Duodenal mucosa (tissue), 2 donors: Measurements from ENCODE around the gene APC2.

Source experiments
- H3K27ac ChIP-seq: one replicate; pipeline ENCODE4 v1.7.0; 2013; ENCODE audit warnings: low read depth, low read length
- H3K27me3 ChIP-seq, 2 donors: one replicate each; pipeline ENCODE4 v1.7.0; 2013; ENCODE audit warnings: low read length in 2 of 2, control low read depth in 1 of 2; ENCODE audit not compliant: insufficient read depth in 2 of 2, control insufficient read depth in 1 of 2
- H3K36me3 ChIP-seq, 2 donors: one replicate each; pipeline ENCODE4 v1.7.0; 2013; ENCODE audit warnings: low read length in 2 of 2, control low read depth in 1 of 2; ENCODE audit not compliant: insufficient read depth in 2 of 2, control insufficient read depth in 1 of 2
- H3K4me1 ChIP-seq, 2 donors: one replicate each; pipeline ENCODE4 v1.7.0; 2013; ENCODE audit warnings: low read length in 2 of 2, control low read depth in 1 of 2; ENCODE audit not compliant: insufficient read depth in 2 of 2, control insufficient read depth in 1 of 2
- H3K4me3 ChIP-seq, 2 donors: one replicate each; pipeline ENCODE4 v1.7.0; 2013; ENCODE audit warnings: low read length in 2 of 2, low read depth in 1 of 2
- H3K9ac ChIP-seq, 2 donors: one replicate each; pipeline ENCODE4 v1.7.0; 2013; ENCODE audit warnings: low read length in 2 of 2, low read depth in 1 of 2
- H3K9me3 ChIP-seq, 2 donors: one replicate each; pipeline ENCODE4 v1.7.0; 2013; ENCODE audit warnings: low read length in 2 of 2, control low read depth in 1 of 2; ENCODE audit not compliant: control insufficient read depth in 1 of 2

The APC2 gene

DNA sequence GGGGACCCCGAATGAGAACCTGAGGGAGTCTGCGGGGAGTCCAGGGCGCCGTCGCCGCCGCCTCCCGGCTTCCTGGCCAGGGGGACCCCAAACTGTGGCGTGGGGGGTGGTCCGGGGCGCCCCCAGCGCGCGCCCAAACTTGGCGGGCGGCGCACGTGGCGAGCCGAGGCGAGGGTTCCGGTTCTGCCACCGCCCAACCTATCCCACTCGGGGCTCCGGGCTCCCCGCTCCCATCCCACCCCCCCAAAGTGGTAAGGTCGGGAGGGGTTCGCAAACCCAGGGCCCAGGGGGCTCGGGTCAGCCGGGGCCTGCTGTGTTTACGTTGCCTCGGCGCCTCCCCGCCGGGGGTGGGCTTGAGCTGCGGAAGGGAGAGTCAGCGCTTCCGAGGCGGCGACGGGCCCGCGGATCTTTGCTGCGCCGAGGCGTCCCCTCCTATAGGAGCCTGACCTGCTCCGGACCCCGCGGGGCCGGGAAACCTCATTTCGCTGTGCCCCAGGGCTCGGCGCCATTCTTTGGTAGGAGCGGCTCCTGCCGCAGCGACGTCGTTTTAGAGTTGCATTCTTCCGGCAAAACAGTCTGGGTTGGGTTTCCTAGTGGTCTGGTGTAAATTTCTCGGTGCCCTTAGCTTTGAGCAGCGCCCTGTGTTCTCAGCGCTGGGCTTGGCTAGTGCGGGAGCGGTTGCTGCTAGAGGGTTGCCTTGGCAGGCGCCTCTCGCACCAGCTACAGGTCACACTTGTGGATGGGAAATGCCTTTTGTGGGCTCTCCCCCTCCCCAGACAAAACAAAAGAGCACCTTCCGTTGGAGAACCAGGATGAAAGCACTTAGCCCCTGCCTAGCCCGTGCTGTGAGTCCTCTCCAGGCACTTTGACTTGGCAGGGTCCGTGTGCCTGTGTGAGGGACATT is 41.4 kb upstream of the APC2 start:
- Histone ChIP-seq H3K27ac (peak overlapping the region; percentile 87), H3K4me3 (peak overlapping the region; percentile 74 to 86), H3K4me1 (peaks cover 41 to 52% of the 10 kb centered on the region in 2 donors), H3K9ac (peak overlapping the region; percentile 72 to 81), H3K36me3 (peaks cover 0 to 19% of the 10 kb centered on the region in 2 donors), H3K27me3 (no peaks in the 10 kb centered on the region), H3K9me3 (no peaks in the 10 kb centered on the region)

DNA sequence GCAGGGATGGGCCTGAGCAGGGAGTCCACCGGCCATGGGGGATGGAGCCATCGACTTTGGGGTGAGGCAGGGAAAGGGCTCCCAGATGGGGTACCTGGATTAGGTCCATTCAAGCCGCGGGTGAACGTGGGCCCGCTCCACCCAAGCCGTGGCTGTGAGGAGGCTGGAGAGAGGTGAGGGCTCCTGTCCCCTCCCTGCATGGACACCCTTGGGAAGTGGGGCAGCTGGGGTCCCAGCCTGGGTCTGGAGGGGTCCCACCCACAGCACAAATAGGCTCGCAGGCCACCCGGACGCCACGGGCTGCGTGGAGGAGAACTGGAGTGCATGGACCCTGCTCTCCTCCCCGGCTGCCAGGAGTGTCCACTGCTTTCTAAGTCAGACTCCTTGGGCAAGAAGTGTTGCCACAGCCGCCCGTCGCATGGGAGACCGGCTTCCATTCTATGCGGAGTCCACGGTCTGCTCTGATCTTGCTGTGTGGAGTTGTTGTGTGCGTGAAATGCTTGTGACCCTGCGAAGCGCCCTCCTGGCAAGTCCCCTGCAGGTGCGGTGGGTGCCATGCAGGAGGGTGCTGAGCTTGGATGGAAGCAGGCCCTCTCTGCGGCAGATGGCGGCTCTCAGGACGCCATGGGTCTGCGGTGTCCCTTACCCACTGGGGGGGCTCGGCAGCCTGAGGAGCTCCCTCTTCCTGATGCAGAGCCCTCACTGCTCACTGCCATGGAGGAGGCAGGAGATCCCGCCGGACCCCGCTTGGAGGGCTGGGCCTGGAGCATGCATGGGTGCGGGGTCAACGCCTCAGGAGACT is 40.5 kb upstream of the APC2 start:
- Histone ChIP-seq H3K9me3 (no peaks in the 10 kb centered on the region), H3K9ac (peak overlapping the region; percentile 72 to 81), H3K4me3 (peak overlapping the region; percentile 74 to 86), H3K27ac (peak overlapping the region; percentile 87), H3K36me3 (peaks cover 0 to 19% of the 10 kb centered on the region in 2 donors), H3K4me1 (peaks cover 41 to 52% of the 10 kb centered on the region in 2 donors), H3K27me3 (no peaks in the 10 kb centered on the region)

DNA sequence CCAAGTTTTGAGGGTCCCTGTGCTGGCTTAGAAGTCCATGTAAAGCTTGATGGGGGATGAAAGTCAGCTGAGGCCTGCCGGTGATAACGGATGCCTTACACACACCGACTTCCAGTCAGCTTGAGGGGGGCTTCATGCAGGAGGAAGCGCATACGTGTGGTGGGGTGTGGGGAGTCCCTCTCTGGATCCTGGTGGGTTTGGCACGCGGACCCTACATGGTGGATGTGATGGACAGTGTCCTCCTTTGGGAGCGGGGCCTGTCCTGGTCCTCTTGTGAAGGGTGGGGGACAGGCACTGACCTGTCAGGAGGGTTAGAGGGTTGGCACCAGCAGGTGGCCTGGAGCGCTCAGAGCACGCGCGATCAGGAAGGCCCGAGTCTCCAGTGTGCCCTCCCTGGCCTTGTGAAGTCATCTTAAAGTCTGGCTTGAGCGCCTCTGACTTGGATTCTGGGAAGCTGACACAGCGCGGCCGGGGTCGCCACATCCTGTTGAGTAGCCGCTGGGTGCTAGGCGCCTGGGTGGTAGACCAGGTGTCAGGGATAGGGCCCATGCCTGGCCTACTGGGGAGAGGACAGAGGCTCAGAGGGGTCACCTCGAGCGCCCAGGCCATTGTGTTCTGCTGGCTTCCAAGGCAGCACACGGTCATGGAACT is 39.7 kb upstream of the APC2 start:
- H3K27me3 ChIP-seq = no peaks in the 10 kb centered on the region
- no peaks in the 10 kb centered on the region for H3K9me3 ChIP-seq
- H3K27ac ChIP-seq = no peak overlapping the region
- peaks cover 0 to 19% of the 10 kb centered on the region in 2 donors for H3K36me3 ChIP-seq
- peak overlapping the region; percentile 74 to 86 for H3K4me3 ChIP-seq
- H3K9ac ChIP-seq = peak overlapping the region; percentile 54 to 72
- peaks cover 47 to 58% of the 10 kb centered on the region in 2 donors for H3K4me1 ChIP-seq

DNA sequence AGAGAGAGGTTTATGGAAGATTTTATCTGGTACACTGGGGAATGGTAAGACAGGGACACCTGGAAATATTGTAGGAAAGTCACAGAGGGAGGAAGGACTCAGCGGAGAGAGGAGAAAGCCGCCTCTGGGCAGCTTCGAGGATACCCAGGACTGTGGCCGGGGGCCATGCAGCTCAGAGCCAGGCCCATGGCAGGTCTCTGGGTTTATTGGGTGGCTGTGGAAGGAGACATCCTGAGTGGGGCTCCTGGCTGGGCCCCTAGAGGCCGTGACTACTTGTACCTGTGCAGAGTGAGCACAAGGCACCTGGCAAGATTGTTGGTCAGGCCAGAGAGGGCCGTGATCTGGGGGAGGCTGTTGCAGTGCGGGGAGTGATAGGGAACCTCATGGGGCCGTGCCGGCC is 39.1 kb upstream of the APC2 start:
- peak overlapping the region in 1 of 2 donors; percentile 19 for H3K4me3 ChIP-seq
- H3K4me1 ChIP-seq = peaks cover 52 to 63% of the 10 kb centered on the region in 2 donors
- H3K27me3 ChIP-seq = no peaks in the 10 kb centered on the region
- no peaks in the 10 kb centered on the region for H3K9me3 ChIP-seq
- H3K27ac ChIP-seq = no peak overlapping the region
- peaks cover 0 to 19% of the 10 kb centered on the region in 2 donors for H3K36me3 ChIP-seq
- peak overlapping the region in 1 of 2 donors; percentile 18 for H3K9ac ChIP-seq

- H3K27me3 ChIP-seq = no peaks in the 10 kb centered on the region
- H3K4me3 ChIP-seq = peak overlapping the region in 1 of 2 donors; percentile 19
- H3K9me3 ChIP-seq = no peaks in the 10 kb centered on the region
- peaks cover 58 to 67% of the 10 kb centered on the region in 2 donors for H3K4me1 ChIP-seq
- peak overlapping the region in 1 of 2 donors; percentile 18 for H3K9ac ChIP-seq
- H3K36me3 ChIP-seq = peaks cover 0 to 19% of the 10 kb centered on the region in 2 donors
- peak overlapping the region; percentile 42 for H3K27ac ChIP-seq
Observed at GRCh38 chr19:1411255-1412191, 38.4 kb upstream of the APC2 start.

DNA sequence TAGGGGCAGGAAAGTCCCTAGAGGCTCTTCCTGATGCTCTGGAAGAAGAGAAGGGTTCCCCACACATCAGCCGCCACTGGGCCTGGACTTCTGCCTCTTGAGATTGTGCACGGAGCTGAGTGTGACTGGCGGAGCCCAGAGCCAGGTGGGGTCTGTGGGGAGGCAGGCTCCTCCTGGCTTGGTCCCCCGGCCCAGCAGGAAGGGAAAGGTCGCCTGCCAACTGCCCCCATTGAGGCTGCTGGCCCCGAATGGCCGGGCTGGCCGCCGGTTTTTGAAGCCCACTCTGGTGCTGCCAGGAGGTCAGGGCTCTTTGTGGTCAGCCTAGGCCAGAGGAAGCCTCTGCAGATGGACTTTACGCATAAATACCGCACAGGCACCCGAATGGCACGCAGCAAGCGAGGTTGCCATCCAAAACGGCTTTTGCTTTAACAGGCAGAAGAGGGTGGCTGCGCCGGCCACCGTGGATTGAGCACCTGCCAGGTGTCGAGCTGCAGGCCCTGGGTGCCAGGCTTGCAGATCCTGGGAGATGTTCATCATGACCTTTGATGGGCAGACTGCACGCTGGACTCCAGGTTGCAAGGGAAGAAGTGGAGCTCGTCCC is 37.5 kb upstream of the APC2 start:
- Histone ChIP-seq H3K4me3 (no peak overlapping the region), H3K4me1 (peaks cover 63 to 66% of the 10 kb centered on the region in 2 donors), H3K27ac (no peak overlapping the region), H3K9ac (no peak overlapping the region), H3K27me3 (no peaks in the 10 kb centered on the region), H3K36me3 (peaks cover 0 to 23% of the 10 kb centered on the region in 2 donors), H3K9me3 (no peaks in the 10 kb centered on the region)

DNA sequence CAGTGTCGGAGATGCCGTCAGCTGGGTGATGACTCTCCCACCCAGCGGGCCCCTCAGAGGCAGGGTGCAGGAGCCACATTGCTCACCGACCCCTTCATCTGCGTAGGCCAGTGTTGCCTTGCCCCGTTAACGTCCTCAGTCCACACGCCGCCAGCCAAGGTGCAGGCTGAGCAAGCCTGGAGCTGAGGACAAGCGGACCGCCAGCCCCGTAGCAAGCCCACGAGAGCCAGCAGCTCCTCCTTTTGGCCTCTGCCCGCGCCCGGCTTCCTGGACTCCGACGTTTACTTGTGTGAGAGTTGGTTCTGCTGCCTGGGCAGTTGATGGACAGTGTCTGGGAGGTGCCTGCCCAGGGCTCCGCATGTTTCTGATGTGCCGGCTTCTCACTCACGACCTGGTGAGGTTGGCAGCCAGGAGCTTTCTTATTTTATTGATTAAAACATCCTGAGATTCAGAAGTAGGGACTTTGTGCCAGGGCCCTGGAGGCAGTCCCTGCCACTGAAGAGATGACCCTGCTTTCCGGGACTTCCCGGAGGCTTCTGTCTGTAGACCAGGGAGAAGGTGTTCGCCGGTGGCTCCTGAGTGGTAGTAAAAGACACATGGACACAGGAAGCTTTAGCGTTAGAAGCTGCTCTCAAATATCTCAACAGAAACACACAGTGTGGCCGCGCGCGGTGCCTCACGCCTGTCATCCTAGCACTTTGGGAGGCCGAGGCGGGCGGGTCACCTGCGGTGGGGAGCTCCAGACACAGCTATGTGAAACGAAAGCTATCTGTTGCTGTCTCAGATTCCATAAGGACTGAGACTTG is 36.7 kb upstream of the APC2 start:
- H3K27ac ChIP-seq = no peak overlapping the region
- H3K4me1 ChIP-seq = peaks cover 65 to 73% of the 10 kb centered on the region in 2 donors
- H3K4me3 ChIP-seq = no peak overlapping the region
- H3K27me3 ChIP-seq = no peaks in the 10 kb centered on the region
- H3K9ac ChIP-seq = no peak overlapping the region
- H3K9me3 ChIP-seq = no peaks in the 10 kb centered on the region
- H3K36me3 ChIP-seq = peaks cover 0 to 31% of the 10 kb centered on the region in 2 donors

DNA sequence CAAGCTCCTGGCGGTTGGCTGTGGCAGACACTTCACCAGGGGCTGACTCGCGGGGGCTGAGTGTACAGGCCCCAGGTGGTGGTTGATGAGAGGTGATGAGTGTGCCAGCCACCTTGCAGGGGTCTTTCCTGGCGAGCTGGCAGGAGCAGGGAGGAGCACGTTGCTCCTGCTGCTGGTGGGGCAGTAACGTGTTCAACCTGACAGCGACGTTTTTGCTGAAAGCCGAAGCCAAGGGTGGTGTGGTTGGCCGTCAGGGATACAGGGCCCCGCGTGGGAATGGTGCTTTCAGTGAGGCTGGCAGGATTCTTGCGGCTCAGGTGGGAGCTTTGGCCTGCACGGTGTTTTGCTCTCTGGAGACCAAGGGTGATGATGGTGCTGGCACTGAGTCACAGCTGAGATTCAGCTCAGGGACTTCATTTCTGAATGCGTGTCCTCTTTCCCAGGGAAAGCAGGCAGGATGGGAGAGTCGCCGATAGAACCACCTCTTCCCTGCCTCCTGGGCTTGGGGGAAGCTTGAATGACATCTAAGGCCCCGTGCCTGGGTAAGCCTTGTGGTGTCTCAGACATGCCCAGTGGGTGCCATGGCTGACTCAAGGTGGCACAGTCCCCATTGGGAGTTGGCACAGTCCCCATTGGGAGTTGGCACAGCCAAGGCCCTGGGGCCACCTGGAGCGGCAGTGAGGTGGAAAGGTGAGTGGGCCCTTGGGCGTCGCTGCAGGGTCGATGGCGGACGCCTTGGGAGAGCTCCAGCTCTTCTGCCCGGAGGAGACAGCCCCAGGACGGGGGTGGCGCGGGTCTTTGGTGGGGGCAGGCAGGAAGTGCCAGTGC is 33.7 kb upstream of the APC2 start:
- Histone ChIP-seq H3K4me1 (peaks cover 40 to 48% of the 10 kb centered on the region in 2 donors), H3K27ac (peak overlapping the region; percentile 75), H3K9me3 (no peaks in the 10 kb centered on the region), H3K27me3 (no peaks in the 10 kb centered on the region), H3K36me3 (peaks cover 19 to 51% of the 10 kb centered on the region in 2 donors), H3K9ac (peak overlapping the region; percentile 44 to 51), H3K4me3 (peak overlapping the region; percentile 10 to 45)
